AG09309 (cell line): ENCODE data around the gene DEFB119.
"Not testable (repeated sequence)": the region's sequence is repeated elsewhere in the genome, so short reads cannot be mapped to it uniquely, and the experiment has no call there.

Experiments
- DNase-seq: peaks from one replicate; pipeline ENCODE4 v3.0.0-alpha.2; 2010; ENCODE audit warnings: low read depth
- H3K4me3 ChIP-seq: 2 replicates; pipeline ENCODE4 v1.5.1; 2011; ENCODE audit warnings: mild to moderate bottlenecking, low read depth, low read length, moderate library complexity; ENCODE audit not compliant: control insufficient read depth
- TF ChIP-seq, protein P1 (sequence below): IDR thresholded peaks from 2 replicates; pipeline ENCODE4 v1.5.1; 2011; ENCODE audit warnings: mild to moderate bottlenecking, low read depth, low read length, inconsistent platforms; ENCODE audit not compliant: insufficient read depth, control insufficient read depth; ENCODE audit errors: missing control alignments

DEFB119 gene

DNA sequence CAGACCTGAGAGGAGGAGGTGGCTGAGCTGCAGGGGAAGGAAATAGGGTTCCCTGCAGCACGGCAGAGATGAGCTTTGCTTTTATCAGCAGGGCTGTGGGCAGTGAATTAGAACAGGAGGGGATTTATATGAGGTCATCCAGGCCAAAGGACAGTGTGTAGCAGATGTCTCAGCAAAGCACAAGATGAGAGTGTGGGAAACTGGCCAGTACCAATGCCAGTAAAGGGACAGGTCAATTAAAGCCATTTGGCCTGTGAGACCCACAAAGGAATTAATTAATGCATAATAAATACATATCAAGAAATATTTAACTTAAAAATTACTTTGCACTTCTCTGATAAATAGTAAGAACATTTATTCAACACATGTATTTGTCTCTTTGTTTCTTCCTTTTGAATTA, at the start of gene DEFB119:
DEFB119 (minus strand) TSS at position 101 of the 400 bp plus-strand sequence. CDS start 107 bp downstream, outside the sequence.
- no peak within 1 kb of the TSS for H3K4me3 ChIP-seq
- DNase-seq: no peak
- TF ChIP-seq, protein P1, sequence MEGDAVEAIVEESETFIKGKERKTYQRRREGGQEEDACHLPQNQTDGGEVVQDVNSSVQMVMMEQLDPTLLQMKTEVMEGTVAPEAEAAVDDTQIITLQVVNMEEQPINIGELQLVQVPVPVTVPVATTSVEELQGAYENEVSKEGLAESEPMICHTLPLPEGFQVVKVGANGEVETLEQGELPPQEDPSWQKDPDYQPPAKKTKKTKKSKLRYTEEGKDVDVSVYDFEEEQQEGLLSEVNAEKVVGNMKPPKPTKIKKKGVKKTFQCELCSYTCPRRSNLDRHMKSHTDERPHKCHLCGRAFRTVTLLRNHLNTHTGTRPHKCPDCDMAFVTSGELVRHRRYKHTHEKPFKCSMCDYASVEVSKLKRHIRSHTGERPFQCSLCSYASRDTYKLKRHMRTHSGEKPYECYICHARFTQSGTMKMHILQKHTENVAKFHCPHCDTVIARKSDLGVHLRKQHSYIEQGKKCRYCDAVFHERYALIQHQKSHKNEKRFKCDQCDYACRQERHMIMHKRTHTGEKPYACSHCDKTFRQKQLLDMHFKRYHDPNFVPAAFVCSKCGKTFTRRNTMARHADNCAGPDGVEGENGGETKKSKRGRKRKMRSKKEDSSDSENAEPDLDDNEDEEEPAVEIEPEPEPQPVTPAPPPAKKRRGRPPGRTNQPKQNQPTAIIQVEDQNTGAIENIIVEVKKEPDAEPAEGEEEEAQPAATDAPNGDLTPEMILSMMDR: no peak

DNA sequence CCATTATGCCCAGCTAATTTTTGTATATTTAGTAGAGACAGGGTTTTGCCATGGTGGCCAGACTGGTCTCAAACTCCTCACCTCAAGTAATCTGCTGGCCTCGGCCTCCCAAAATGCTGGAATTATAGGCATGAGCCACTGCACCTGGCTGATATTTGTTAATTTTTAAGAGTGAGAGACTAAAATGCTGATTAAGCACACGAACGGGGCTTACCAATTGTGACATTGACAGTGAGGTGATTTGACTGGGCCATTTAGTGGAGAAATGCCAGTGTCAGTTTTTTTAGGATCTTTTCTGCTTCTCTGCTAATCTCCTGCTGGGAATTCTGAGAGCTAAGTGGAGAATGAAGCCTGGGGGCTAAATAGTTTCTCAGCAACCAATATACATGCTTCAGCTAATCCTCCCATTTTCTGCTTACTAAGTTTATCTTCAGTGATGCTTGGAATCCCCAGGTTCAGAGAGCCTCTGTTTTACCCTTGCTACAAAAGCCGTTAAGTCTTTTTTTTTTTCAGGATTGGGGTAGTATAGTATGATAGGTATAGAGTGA, 40.3 kb upstream of the DEFB119 start:
- no peak overlapping the region for H3K4me3 ChIP-seq
- TF ChIP-seq, protein P1: no peak
- no peak for DNase-seq

GRCh38 chr20:31427576-31427975, 37.2 kb upstream of the DEFB119 start:
- H3K4me3 ChIP-seq, DNase-seq: not testable (repeated sequence)

DNA sequence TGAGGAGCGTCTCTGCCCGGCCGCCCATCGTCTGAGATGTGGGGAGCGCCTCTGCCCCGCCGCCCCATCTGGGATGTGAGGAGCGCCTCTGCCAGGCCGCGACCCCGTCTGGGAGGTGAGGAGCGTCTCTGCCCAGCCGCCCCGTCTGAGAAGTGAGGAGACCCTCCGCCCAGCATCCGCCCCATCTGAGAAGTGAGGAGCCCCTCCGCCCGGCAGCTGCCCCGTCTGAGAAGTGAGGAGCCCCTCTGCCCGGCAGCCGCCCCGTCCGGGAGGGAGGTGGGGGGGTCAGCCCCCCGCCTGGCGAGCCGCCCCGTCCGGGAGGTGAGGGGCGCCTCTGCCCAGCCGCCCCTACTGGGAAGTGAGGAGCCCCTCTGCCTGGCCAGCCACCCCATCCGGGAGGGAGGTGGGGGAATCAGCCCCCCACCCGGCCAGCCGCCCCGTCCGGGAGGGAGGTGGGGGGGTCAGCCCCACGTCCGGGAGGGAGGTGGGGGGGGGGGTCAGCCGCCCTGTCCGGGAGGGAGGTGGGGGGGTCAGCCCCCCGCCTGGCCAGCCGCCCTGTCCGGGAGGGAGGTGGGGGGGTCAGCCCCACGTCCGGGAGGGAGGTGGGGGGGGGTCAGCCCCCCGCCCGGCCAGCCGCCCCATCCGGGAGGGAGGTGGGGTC, 36.6 kb upstream of the DEFB119 start:
- DNase-seq: not testable (repeated sequence)

GRCh38 chr20:31425797-31426196, 35.4 kb upstream of the DEFB119 start:
- no peak overlapping the region for H3K4me3 ChIP-seq
- TF ChIP-seq, protein P1: no peak
- DNase-seq: no peak

More for the DNA sequence above, 36.6 kb upstream of the DEFB119 start:
- H3K4me3 ChIP-seq: not testable (repeated sequence)

GRCh38 chr20:31418307-31418706, 27.9 kb upstream of the DEFB119 start:
- TF ChIP-seq, protein P1: no peak
- H3K4me3 ChIP-seq: no peak overlapping the region
- no peak for DNase-seq

DNA sequence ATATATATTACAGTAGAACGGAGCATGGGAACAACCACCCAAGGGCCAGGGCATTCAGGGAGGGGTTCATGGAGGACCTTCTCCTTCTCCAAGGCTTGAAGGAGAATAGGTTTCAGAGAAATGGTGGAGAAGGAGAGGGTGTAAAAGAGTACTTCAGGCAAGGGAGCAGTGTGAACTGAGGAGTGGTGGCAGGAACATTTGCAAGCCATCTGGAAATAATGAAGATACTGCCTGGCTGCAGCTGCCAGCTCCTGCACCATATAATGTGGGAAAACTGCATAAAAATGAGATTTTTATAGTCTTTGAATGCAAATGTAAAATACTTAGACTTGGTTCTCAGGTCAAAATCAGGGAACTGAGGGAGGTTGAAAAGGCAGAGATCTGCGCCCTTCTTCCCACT, 25.3 kb upstream of the DEFB119 start:
- no peak overlapping the region for H3K4me3 ChIP-seq
- TF ChIP-seq, protein P1: no peak

More for the DNA sequence above, 25.3 kb upstream of the DEFB119 start:
- DNase-seq: no peak
